Stimulated activated CD4-positive, alpha-beta T cell treated with anti-CD3 and anti-CD28 coated beads, Interleukin-2, amount 100 ng/mL, for 24 hours (primary cell): ENCODE results near the gene UCP2.
"Not testable (repeated sequence)": the region's sequence is repeated elsewhere in the genome, so short reads cannot be mapped to it uniquely, and the experiment has no call there.

Source experiments
- DNase-seq, 2 donors: peaks; one replicate each; pipeline ENCODE4 v3.0.0-alpha.2; 2020

The UCP2 gene

DNA sequence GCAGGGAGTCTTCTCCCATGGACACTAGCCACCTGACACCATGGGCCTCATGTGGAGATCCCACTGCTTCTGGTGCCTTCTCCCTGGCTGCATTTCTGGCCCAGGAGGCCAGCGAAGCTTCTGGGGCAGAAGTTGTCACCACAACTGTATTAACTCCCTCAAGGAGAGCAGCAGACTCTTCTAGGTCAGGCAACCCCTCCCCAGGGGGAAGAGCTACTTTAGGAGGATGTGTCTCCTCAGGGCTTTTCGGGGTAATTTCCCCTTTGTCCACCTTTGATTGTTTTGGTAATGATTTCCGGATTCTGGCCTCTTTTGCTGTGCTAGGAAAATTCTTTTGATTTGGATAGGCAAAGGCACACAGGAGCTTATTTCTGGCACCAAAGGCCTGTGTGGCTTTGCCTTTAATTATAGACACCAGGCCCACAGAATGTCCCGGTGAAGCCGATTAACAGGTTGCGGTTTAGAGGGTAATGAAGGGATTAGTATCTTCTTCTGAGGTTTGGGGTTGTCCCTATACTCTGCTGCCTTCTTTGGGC is 8.9 kb upstream of the UCP2 start:
- no peak for DNase-seq

DNA sequence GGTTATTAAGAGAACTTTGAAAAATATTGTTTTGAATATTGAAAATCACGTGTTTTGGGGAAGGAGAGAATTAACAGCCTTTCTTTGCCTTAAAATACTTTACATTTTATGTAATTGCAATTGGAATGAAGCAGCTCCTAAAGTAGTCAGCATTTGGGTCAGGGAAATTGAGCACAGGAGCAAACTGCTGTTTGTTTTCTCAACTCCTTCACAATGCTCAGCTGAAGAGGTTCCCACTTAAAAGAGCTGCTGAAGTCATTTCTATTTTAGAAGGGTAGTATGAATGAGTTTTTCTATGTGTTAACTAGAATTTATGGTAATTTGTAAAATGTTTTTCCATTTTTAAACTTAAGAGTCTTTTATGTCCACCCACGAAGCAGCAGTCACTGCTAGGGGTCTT is 8.1 kb upstream of the UCP2 start:
- DNase-seq, result no peak

DNA sequence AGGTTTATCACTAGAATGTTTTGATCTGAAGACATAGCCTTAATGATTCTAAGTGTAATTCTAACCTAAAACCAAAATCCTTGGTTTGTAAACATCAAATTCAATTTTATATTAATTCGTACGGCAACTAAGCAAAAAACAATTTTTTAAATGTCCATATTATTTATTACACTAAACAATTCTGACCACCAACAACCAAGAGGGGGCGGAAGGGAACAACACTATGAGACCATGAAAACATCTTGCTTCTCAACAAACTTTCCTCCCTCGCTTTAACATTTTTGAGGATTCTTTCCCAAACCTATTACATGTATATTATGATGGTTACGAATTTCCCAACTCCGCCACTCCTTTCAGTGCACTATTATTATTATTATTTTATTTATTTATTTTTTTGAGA is 6.5 kb upstream of the UCP2 start:
- no peak for DNase-seq

DNA sequence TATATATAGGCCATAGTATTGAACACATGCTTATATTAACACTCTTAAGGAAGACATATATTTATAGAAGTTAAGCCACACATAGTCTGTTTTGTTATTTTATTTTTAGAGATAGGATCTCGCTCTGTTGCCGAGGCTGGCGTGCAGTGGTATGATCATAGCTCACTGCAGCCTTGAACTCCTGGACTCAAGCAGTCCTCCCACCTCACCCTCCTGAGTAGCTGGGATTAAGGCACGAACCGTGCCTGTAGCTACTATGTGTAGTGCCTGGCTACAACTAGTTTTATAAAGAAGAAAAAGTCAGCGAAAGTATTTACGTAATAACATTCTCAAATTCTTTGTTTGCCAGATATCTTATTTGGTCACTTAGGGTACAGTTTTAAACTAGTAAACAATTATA is 5.6 kb upstream of the UCP2 start:
- no peak for DNase-seq

DNA sequence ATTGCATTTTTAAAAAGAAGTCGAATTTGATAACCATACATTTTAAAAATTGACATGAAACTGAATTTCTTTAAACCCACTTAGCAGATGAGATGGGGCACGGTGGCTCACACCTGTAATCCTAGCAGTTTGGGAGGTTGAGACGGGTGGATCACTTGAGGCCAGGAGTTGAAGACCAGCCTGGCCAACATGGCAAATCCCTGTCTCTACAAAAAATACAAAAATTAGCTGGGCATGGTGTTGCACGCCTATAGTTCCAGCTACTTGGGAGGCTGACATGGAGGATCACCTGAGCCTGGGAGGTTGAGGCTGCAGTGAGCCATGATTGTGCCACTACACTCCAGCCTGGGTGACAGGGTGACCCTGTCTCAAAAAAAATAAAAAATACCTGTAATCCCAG is 3.0 kb upstream of the UCP2 start:
- not testable (repeated sequence) for DNase-seq

DNA sequence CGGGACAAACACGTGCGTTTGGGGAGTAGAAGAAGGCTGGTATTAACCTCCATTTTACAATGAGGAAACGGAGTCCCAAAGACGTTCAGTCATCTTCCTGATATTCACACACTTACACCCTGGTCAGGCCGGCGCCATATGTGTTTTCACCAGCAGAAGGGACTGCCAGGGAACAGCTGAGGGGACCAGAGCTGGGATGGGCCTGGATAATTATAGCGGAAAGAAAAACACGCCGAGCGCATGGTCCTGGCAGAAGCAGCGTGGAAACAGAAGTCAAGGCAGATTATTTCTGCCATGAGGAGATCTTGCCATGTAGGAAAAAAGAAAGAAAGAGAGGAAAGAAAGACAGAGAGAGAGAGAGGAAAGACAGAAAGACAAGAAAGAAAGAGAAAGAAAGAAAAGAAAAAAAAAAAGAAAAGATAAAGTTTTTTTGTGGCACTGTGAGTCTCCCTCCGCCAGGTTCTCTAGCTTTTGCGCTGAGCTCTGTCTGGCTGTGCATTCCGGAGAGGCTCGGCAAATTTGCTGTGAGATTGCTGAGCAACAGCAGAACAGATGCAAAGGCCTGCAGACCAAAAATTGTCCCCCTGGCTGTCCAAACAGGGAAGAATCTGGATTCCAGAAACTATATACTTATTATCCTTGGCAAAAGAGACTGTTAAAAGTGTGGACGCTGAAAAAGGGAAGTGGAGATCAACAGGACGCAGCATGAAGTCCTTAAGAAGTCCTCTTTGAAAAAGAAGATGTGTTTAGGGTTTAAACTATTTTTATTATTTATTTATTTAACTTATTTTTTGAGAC is 1.3 kb upstream of the UCP2 start:
- DNase-seq, result no peak

GRCh38 chr11:73982990-73983740 is 522 bp upstream of the UCP2 start:
- peak; percentile 92 to 94 for DNase-seq

DNA sequence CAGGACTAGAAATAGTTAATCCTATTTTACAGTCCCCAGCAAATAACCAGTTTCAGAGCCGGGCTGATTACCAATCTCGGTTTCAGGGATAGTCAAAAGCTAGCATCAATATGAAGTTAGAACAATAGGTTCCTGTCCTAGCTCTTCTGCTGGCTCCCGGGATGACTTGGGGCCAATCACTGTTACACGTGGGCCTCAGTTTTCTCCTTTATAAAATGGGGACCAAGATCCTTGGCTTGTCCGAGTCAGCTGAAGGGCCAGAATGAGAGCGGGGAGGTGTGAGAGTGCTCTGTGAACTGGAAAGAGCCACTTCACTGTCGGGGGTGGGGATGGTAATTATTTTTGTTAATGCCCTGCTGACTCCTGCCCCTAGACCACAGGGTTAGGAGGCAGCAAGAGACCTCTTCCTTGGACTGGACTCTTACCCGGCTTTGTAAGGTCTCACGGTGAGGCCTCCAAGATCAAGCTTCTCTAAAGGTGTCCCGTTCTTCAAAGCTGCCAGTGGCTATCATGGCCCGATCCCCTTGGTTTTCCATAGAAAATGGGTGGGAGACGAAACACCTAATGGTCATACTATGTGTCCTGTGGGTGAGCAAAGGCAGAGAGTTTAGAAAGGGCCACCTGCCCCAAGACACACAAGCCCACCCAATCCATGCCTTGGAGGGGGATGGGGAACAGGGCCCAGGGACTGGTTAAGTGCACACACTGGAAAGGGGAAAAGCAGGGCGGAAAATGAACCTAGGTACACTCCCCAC is 1.4 kb downstream of the UCP2 start:
- DNase-seq, result no peak

- DNase-seq, result peak; percentile 63 to 65
Observed at GRCh38 chr11:73980001-73980961, 2.4 kb downstream of the UCP2 start.

DNA sequence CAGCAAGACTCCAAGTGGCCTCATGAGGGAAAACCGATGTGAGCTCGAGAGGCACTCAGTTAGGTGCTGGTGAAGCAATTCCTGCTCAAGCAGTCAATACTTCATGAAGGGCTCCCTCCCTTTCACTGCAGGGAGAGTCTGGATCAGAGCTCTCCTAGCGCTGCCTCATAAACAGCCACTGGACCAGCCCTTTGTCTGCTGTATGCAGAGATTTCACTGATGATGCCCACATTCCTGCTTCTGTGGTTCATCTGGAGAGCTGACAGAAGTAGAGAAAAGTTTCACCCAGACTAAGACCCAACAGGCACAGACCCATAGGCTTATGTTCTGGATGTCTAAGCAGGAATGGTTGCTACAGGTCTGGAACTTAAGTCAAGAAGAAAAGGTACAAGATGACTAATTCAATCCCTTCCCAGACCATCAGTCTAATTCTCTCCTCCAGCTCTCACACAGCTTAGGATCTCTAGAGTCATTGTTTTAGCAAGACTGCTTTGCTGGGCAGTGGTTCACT is 4.0 kb downstream of the UCP2 start:
- DNase-seq, result no peak

DNA sequence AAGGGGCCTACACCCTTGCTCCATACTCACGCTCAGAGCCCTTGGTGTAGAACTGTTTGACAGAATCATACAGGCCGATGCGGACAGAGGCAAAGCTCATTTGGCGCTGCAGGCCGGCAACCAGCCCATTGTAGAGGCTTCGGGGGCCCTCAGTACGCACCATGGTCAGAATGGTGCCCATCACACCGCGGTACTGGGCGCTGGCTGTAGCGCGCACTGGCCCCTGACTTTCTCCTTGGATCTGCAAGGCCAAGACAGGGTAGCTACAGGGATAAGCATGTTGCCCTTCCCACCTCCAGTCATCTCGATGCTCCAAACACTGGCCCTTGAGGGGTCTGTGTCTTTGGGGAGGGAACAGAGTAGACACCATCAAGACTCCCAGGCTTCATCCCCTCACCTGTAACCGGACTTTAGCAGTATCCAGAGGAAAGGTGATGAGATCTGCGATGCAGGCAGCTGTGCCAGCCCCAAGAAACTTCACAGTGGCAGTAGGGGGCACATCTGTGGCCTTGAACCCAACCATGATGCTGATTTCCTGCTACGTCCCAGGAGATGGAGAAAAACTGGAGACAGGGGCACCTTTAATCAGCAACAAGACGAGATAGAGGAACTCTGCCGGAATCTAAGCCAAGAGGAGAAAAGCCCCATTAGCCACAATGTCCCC is 4.7 kb downstream of the UCP2 start:
- DNase-seq, result no peak

- DNase-seq, result no peak
Observed at GRCh38 chr11:73976451-73977151, 6.0 kb downstream of the UCP2 start.

DNA sequence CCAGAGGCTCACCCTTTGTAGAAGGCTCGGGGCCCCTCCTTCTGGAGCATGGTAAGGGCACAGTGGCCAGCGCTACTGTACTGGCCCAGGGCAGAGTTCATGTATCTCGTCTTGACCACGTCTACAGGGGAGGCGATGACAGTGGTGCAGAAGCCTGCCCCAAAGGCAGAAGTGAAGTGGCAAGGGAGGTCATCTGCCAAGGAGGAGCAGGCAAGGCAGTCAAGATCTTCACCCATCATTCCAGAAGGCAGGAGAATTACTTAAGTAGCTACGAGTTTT is 7.2 kb downstream of the UCP2 start:
- no peak for DNase-seq

DNA sequence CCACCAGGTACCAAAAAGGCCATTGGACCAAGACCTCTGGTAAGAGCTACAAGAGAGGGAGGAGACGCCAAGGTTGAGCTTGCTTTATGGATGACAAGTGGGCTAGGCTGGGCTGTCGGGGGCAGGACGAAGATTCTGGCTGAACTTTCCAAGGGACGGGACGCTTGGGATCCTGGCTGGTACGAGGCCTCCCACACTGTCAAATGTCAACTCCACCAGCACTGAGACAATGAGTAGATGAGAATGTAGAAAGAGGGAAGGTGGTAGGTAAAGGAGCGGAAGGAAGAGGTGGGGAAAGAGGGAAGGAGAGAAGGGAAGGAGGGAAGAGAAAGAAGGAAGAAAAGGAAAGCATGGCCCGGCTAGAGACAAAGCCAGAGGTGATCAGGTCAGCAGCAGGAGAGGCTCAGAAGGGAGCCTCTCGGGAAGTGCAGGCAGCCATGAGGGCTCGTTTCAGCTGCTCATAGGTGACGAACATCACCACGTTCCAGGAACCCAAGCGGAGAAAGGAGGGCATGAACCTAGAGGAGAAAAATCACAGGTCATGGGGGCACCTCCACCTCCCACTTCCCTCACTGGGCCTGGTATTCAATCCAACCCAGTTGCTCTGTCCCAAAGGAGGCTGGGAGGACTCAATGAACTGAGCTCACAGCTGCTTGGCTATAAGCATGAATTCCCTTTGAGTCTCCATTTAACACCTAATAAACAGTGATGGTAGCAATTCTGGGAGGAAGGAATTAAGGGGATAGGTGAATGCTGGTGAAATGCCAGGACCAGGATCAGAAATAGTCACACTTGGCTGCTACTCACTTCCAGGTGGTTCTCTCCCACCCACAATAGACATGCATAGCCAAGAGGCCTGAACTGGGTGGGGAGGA is 7.8 kb downstream of the UCP2 start:
- no peak for DNase-seq

GRCh38 chr11:73972620-73973449 is 9.8 kb downstream of the UCP2 start:
- no peak for DNase-seq

GRCh38 chr11:73972187-73972586 is 10.5 kb downstream of the UCP2 start:
- no peak for DNase-seq

GRCh38 chr11:73971175-73971719 is 11.4 kb downstream of the UCP2 start:
- no peak for DNase-seq

GRCh38 chr11:73969991-73970800 is 12.4 kb downstream of the UCP2 start:
- peak in 1 of 2 donors; percentile 25 for DNase-seq
